Measurements from ENCODE around the gene IL4.

GRCh38 chr5:132729896-132730295 lies 56.1 kb downstream of the IL4 start:
- TF ChIP-seq ARHGAP35 (IDR thresholded peaks at IDR 0.05; ENCODE audit: partially characterized antibody) (no peak), ELK1 (CRISPR knock-in tag; IDR thresholded peaks at IDR 0.05) (no peak), ZNF76 (CRISPR knock-in tag; IDR thresholded peaks at IDR 0.05; ENCODE audit: borderline replicate concordance) (no peak), ZNF311 (CRISPR knock-in tag; IDR thresholded peaks at IDR 0.05) (no peak), BCLAF1 (IDR thresholded peaks at IDR 0.05; ENCODE audit: borderline replicate concordance in 1 of 2, control insufficient read depth in 1 of 2, low read depth in 2 of 2, low read length in 1 of 2) (no peak), SIN3B (IDR thresholded peaks at IDR 0.05; ENCODE audit: low read depth) (no peak), IRF1 (CRISPR knock-in tag; IDR thresholded peaks at IDR 0.05; ENCODE audit: borderline replicate concordance) (no peak), BHLHE40 (IDR thresholded peaks at IDR 0.05; ENCODE audit: low read length) (no peak), NONO (IDR thresholded peaks at IDR 0.05; ENCODE audit: low read depth in 2 of 2, low read length in 1 of 2) (no peak), CTCF (IDR thresholded peaks at IDR 0.05 in 2 of 3, conservative IDR thresholded peaks at IDR 0.05 in 1 of 3; ENCODE audit: insufficient read depth in 2 of 3, low read depth in 1 of 3, low read length in 3 of 3) (no peak), SMAD1 (IDR thresholded peaks at IDR 0.05; ENCODE audit: low read depth, low read length, partially characterized antibody) (no peak), RAD21 (CRISPR knock-in tag; conservative IDR thresholded peaks at IDR 0.05 in 1 of 2, IDR thresholded peaks at IDR 0.05 in 1 of 2) (no peak), ARNT (IDR thresholded peaks at IDR 0.05) (no peak)

Measured in K562 (cell line).